GM20000 (cell line): ENCODE results near the gene TNS4.

ENCODE experiments used
- DNase-seq: peaks from one replicate; pipeline ENCODE4 v3.0.0; 2012; ENCODE audit warnings: low spot score
- CTCF ChIP-seq: IDR thresholded peaks from 2 replicates; pipeline ENCODE4 v1.5.1; 2012; ENCODE audit warnings: mild to moderate bottlenecking, control low read depth; ENCODE audit errors: extremely low read depth, missing control alignments

Gene TNS4

GRCh38 chr17:40518401-40519088 is 17.1 kb upstream of the TNS4 start:
- no peak for DNase-seq
- no peak for TF ChIP-seq CTCF

- TF ChIP-seq CTCF: no peak
- DNase-seq: no peak
These were observed 16.6 kb upstream of the TNS4 start for GRCh38 chr17:40517981-40518380.

GRCh38 chr17:40517286-40517662 is 15.9 kb upstream of the TNS4 start:
- DNase-seq: no peak
- TF ChIP-seq CTCF: no peak

GRCh38 chr17:40516581-40517285 is 15.3 kb upstream of the TNS4 start:
- peak; percentile 67 for DNase-seq
- TF ChIP-seq CTCF: no peak

- no peak for DNase-seq
- no peak for TF ChIP-seq CTCF
These were observed 14.1 kb upstream of the TNS4 start for GRCh38 chr17:40515491-40516041.

GRCh38 chr17:40515011-40515410 is 13.6 kb upstream of the TNS4 start:
- DNase-seq: no peak
- TF ChIP-seq CTCF: no peak
